ENCODE measurements around the gene RNU2-63P. TPM values are rescaled to one million over a fixed set of nuclear protein-coding genes. Genes with fewer than 3 reads are reported as not detected.
"Not testable (repeated sequence)": the region's sequence is repeated elsewhere in the genome, so short reads cannot be mapped to it uniquely, and the experiment has no call there.

Gene RNU2-63P
- total RNA-seq, 4 donors from 2014 or later: not detected

- intact Hi-C loops (cut with DNase I; ENCODE audit: low total_unique reads): no loop called here
- DNase-seq (ENCODE audit: low spot score in 2 of 2): no peak
- no peak overlapping the region for H3K4me3 ChIP-seq (ENCODE audit: low read depth, poor library complexity, severe bottlenecking)
- WGBS, 2 donors: 85 to 93% methylated on average over 1 of the region's 1 CpG
- no peak for TF ChIP-seq POLR2A (IDR thresholded peaks at IDR 0.05)
- TF ChIP-seq CTCF (IDR thresholded peaks at IDR 0.05): no peak
Measured at GRCh38 chr2:88010136-88010535, 6.2 kb downstream of the RNU2-63P start.

DNA sequence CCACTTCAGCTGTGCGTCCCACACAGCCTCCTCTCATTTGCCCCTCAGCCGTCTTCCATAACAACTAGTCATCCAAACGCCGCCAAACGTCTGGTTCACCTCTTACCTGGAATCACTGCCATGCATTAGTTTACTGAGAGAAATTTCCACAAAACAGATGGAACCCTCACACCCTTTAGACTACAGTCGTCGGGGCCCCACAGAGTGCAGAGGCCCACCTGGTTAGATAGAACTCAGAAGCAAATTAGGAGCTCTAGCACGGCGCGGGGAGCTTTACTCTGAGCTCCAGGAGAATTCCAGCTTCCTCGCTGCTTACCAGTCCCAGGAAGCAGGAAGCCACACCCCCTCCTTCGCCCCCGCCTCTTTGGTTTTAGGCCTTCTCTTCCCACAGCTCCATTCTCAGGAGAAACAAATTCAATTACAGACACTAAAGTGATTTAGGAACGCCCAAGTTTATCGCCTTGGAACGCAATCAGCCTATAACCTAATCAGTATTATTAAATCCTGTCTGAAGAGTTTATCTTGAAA, 9.4 kb downstream of the RNU2-63P start:
- H3K4me3 ChIP-seq (ENCODE audit: low read depth, poor library complexity, severe bottlenecking): no peak overlapping the region
- WGBS, 2 donors: 91 to 92% methylated on average over 16 of the region's 16 CpGs
- TF ChIP-seq POLR2A (IDR thresholded peaks at IDR 0.05) (no peak), CTCF (IDR thresholded peaks at IDR 0.05) (no peak)
- DNase-seq (ENCODE audit: low spot score in 2 of 2): no peak
- intact Hi-C loops (cut with DNase I; ENCODE audit: low total_unique reads): no loop called here

- TF ChIP-seq POLR2A (IDR thresholded peaks at IDR 0.05) (no peak), CTCF (IDR thresholded peaks at IDR 0.05) (no peak)
- DNase-seq (ENCODE audit: low spot score in 2 of 2): no peak
- WGBS, 2 donors: 81 to 90% methylated on average over 6 of the region's 6 CpGs
- intact Hi-C loops (cut with DNase I; ENCODE audit: low total_unique reads): no loop called here
- H3K4me3 ChIP-seq (ENCODE audit: low read depth, poor library complexity, severe bottlenecking): no peak overlapping the region
Measured at GRCh38 chr2:88005776-88006175, 10.6 kb downstream of the RNU2-63P start.

GRCh38 chr2:88003074-88003755, 13.1 kb downstream of the RNU2-63P start:
- WGBS, 2 donors: 47 to 58% methylated on average over 34 of the region's 34 CpGs
- TF ChIP-seq POLR2A (IDR thresholded peaks at IDR 0.05): no peak
- no peak for TF ChIP-seq CTCF (IDR thresholded peaks at IDR 0.05)
- intact Hi-C loops (cut with DNase I; ENCODE audit: low total_unique reads): no loop called here
- no peak overlapping the region for H3K4me3 ChIP-seq (ENCODE audit: low read depth, poor library complexity, severe bottlenecking)
- no peak for DNase-seq (ENCODE audit: low spot score in 2 of 2)

DNA sequence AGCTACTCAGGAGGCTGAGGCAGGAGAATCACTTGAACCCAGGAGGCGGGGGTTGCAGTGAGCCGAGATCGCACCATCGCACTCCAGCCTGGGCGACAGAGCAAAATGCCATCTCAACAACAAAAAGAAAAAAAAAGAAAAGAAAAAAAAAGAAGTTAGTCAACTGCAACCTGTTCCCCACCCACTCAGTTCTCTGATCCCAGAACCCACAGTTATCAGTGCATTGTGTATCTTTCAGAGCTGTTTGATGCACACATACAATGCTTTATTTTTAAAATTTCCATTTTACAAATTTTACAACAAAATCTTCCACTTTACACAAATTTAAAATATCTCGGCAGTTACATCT, 14.0 kb downstream of the RNU2-63P start:
- intact Hi-C loops (cut with DNase I; ENCODE audit: low total_unique reads): no loop called here
- TF ChIP-seq CTCF (IDR thresholded peaks at IDR 0.05): no peak
- TF ChIP-seq POLR2A (IDR thresholded peaks at IDR 0.05): no peak
- WGBS, 2 donors: 92 to 98% methylated on average over 6 of the region's 6 CpGs

DNA sequence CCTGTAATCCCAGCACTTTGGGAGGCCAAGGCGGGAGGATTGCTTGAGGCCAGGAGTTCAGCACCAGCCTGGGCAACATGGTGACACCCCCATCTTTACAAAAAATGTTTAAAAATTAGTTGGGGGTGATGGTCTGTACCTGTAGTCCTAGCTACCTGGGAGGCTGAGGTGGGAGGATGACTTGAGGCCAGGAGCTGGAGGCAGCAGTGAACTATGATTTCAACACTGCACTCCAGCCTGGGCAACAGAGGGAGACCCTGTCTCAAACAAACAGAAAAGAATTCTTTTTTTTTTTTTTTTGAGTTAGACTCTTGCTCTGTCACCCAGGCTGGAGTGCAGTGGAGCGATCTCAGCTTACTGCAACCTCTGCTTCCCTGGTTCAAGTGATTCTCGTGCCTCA, 15.9 kb downstream of the RNU2-63P start:
- DNase-seq (ENCODE audit: low spot score in 2 of 2); intact Hi-C loops (cut with DNase I; ENCODE audit: low total_unique reads); H3K4me3 ChIP-seq (ENCODE audit: low read depth, poor library complexity, severe bottlenecking): not testable (repeated sequence)
- WGBS, 2 donors: 53 to 63% methylated on average over 3 of the region's 3 CpGs

More for the DNA sequence above, 14.0 kb downstream of the RNU2-63P start:
- DNase-seq (ENCODE audit: low spot score in 2 of 2): no peak
- no peak overlapping the region for H3K4me3 ChIP-seq (ENCODE audit: low read depth, poor library complexity, severe bottlenecking)
